HepG2 (cell line): ENCODE measurements around the gene FAHD1. TPM values are rescaled to one million over a fixed set of nuclear protein-coding genes. Genes with fewer than 3 reads are reported as not detected.

ENCODE experiments used
- ARID5B ChIP-seq: IDR thresholded peaks from 2 replicates; pipeline ENCODE4 v1.4.0; 2020; ENCODE audit warnings: mild to moderate bottlenecking, missing genetic modification reagents
- CBX5 ChIP-seq: sonication (generic); formaldehyde crosslinking; IDR thresholded peaks from 2 replicates; pipeline ENCODE4 v1.4.0; 2020; ENCODE audit warnings: missing genetic modification reagents, borderline replicate concordance
- CTCF ChIP-seq: sonication (generic); formaldehyde crosslinking; IDR thresholded peaks from 2 replicates; pipeline ENCODE4 v1.5.0; 2020; ENCODE audit warnings: mild to moderate bottlenecking, missing genetic modification reagents, moderate library complexity
- ELK4 ChIP-seq: sonication (generic); formaldehyde crosslinking; IDR thresholded peaks from 2 replicates; pipeline ENCODE4 v1.9.0; 2021; ENCODE audit warnings: missing genetic modification reagents, borderline replicate concordance
- FOXA3 ChIP-seq: IDR thresholded peaks from 2 replicates; pipeline ENCODE4 v1.6.1; 2016; ENCODE audit warnings: missing genetic modification reagents, missing compliant biosample characterization
- GATAD1 ChIP-seq: IDR thresholded peaks from 2 replicates; pipeline ENCODE4 v1.6.1; 2016; ENCODE audit warnings: missing genetic modification reagents, missing compliant biosample characterization
- IRX3 ChIP-seq: sonication (generic); formaldehyde crosslinking; IDR thresholded peaks from 2 replicates; pipeline ENCODE4 v1.8.1; 2023; ENCODE audit warnings: mild to moderate bottlenecking, low read depth, missing genetic modification reagents, borderline replicate concordance
- KDM4B ChIP-seq: sonication (generic); formaldehyde crosslinking; IDR thresholded peaks from 2 replicates; pipeline ENCODE4 v1.4.0; 2020; ENCODE audit warnings: missing genetic modification reagents
- MAZ ChIP-seq, 2 experiments: sonication (generic) in 1 of 2; formaldehyde crosslinking in 1 of 2; IDR thresholded peaks; 2 replicates each; pipeline versions ENCODE4 v1.5.0 to v1.6.1; 2012 to 2020; ENCODE audit warnings: low read depth in 2 of 2, mild to moderate bottlenecking in 2 of 2, borderline replicate concordance in 1 of 2, improper control_type of control experiment in 1 of 2, low read length in 1 of 2, missing genetic modification reagents in 1 of 2, moderate library complexity in 1 of 2
- NR2F6 ChIP-seq, 2 experiments: IDR thresholded peaks; 2 replicates each; pipeline ENCODE4 v1.6.1; 2016; ENCODE audit warnings: antibody characterized with exemption in 1 of 2, mild to moderate bottlenecking in 1 of 2
- SPEN ChIP-seq: sonication (generic); formaldehyde crosslinking; IDR thresholded peaks from 2 replicates; pipeline ENCODE4 v1.5.1; 2020; ENCODE audit warnings: low read depth, mild to moderate bottlenecking, missing genetic modification reagents
- TEAD3 ChIP-seq: optimal IDR thresholded peaks from 2 replicates; pipeline ENCODE3; 2016; ENCODE audit warnings: borderline replicate concordance
- THRA ChIP-seq: sonication (generic); formaldehyde crosslinking; IDR thresholded peaks from 2 replicates; pipeline ENCODE4 v1.4.0; 2020; ENCODE audit warnings: missing genetic modification reagents, borderline replicate concordance
- ZGPAT ChIP-seq: IDR thresholded peaks from 2 replicates; pipeline ENCODE4 v1.6.1; 2016; ENCODE audit warnings: mild to moderate bottlenecking
- ZNF331 ChIP-seq: sonication (generic); formaldehyde crosslinking; IDR thresholded peaks from 2 replicates; pipeline ENCODE4 v1.4.0; 2020; ENCODE audit warnings: missing genetic modification reagents
- ZNF335 ChIP-seq: sonication (generic); formaldehyde crosslinking; IDR thresholded peaks from 2 replicates; pipeline ENCODE4 v1.4.0; 2020; ENCODE audit warnings: missing genetic modification reagents
- ZNF414 ChIP-seq: sonication (generic); formaldehyde crosslinking; IDR thresholded peaks from 2 replicates; pipeline ENCODE4 v1.5.0; 2020; ENCODE audit warnings: missing genetic modification reagents
- ZNF768 ChIP-seq: sonication (generic); formaldehyde crosslinking; IDR thresholded peaks from 2 replicates; pipeline ENCODE4 v1.4.0; 2020; ENCODE audit warnings: missing genetic modification reagents
- ZNF772 ChIP-seq: sonication (generic); formaldehyde crosslinking; IDR thresholded peaks from 2 replicates; pipeline ENCODE4 v1.5.0; 2020; ENCODE audit warnings: mild to moderate bottlenecking, missing genetic modification reagents
- polyA plus RNA-seq, 8 experiments: library from polyadenylated mRNA; depleted of rRNA in 3 of 8; stranded (reverse) in 7 of 8; unstranded in 1 of 8; fragments of >200 nt; fragmentation: Illumina TruSeq in 4 of 8; extraction: Trizol in 4 of 8; gene quantifications; 2 replicates each; pipeline versions ENCODE4 v1.2.1 to v1.2.3, GENCODE V29; 2011 to 2016; ENCODE audit warnings: low read depth in 4 of 8, missing spikeins in 1 of 8, mixed read lengths in 1 of 8; ENCODE audit not compliant: insufficient read depth in 1 of 8
- total RNA-seq, 5 experiments: library from RNA; depleted of rRNA; stranded (reverse); fragments of >200 nt; fragmentation: Illumina TruSeq; extraction: Trizol; gene quantifications; 2 replicates each; pipeline ENCODE4 v1.2.3, GENCODE V29; 2016; ENCODE audit warnings: low read depth in 1 of 5

FAHD1 gene
- total and polyA plus RNA-seq, 2 of the 13 experiments (the other 11 are each of a cell fraction or from before 2014, with no cell fraction given) = 39.0 to 45.3 TPM

GRCh38 chr16:1823821-1824220, 3.2 kb upstream of the FAHD1 start (continued):
- TF ChIP-seq ZGPAT (CRISPR knock-in tag) (peak; percentile 28; the same call in 1 of the 2 replicates), MAZ (IDR thresholded peaks at IDR 0.05; ENCODE audit: borderline replicate concordance, low read depth, low read length) (no peak), MAZ (CRISPR knock-in tag; IDR thresholded peaks at IDR 0.05; ENCODE audit: low read depth) (0 out of 2 replicates have a peak, but pooled peaks have one; percentile 38), ZNF414 (0 out of 2 replicates have a peak, but pooled peaks have one; percentile 12), ZNF331 (CRISPR knock-in tag) (peak; percentile 32; the same call in 1 of the 2 replicates), ARID5B (0 out of 2 replicates have a peak, but pooled peaks have one; percentile 15), ZNF768 (CRISPR knock-in tag) (no peak), GATAD1 (peak; percentile 68), ELK4 (CRISPR knock-in tag) (no peak), TEAD3 (peak; percentile 60), KDM4B (CRISPR knock-in tag) (no peak), SPEN (CRISPR knock-in tag) (0 out of 2 replicates have a peak, but pooled peaks have one; percentile 20), THRA (peak; percentile 44; the same call in 1 of the 2 replicates), ZNF772 (CRISPR knock-in tag) (0 out of 2 replicates have a peak, but pooled peaks have one; percentile 50), IRX3 (no peak), NR2F6 (IDR thresholded peaks at IDR 0.05) (no peak), NR2F6 (CRISPR knock-in tag; IDR thresholded peaks at IDR 0.05) (peak; percentile 45; the same call in 1 of the 2 replicates), CTCF (CRISPR knock-in tag) (peak; percentile 87), ZNF335 (CRISPR knock-in tag) (0 out of 2 replicates have a peak, but pooled peaks have one; percentile 38), CBX5 (CRISPR knock-in tag) (no peak), FOXA3 (CRISPR knock-in tag) (peak; percentile 19; the same call in 1 of the 2 replicates)
